Brain pericyte (primary cell): ENCODE results near the gene OR4D6.
"Not testable (repeated sequence)": the region's sequence is repeated elsewhere in the genome, so short reads cannot be mapped to it uniquely, and the experiment has no call there.

Experiments used
- DNase-seq: peaks from one replicate; pipeline ENCODE4 v3.0.0-alpha.2; 2012; ENCODE audit warnings: low read depth, low spot score

The OR4D6 gene

GRCh38 chr11:59456661-59457060 lies at the start of gene OR4D6:
Gene OR4D6 (plus strand): TSS chr11:59456961. CDS start chr11:59456961, 0 bp downstream.
- no peak for DNase-seq

- no peak for DNase-seq
Measured at GRCh38 chr11:59413646-59414045, 43.1 kb upstream of the OR4D6 start.

GRCh38 chr11:59415111-59415510 lies 41.6 kb upstream of the OR4D6 start:
- no peak for DNase-seq

- DNase-seq: no peak
Measured at GRCh38 chr11:59416613-59417012, 40.1 kb upstream of the OR4D6 start.

- DNase-seq: no peak
Measured at GRCh38 chr11:59417023-59417422, 39.7 kb upstream of the OR4D6 start.

GRCh38 chr11:59418156-59418555 lies 38.6 kb upstream of the OR4D6 start:
- no peak for DNase-seq

- DNase-seq: no peak
Measured at GRCh38 chr11:59423835-59424234, 32.9 kb upstream of the OR4D6 start.

GRCh38 chr11:59425131-59425530 lies 31.6 kb upstream of the OR4D6 start:
- no peak for DNase-seq

GRCh38 chr11:59426361-59427067 lies 30.2 kb upstream of the OR4D6 start, which contains the start of gene OR5A2:
Gene OR5A2 (minus strand): TSS chr11:59426413. CDS start chr11:59422953, 3,460 bp downstream.
- DNase-seq: no peak

- no peak for DNase-seq
Measured at GRCh38 chr11:59427068-59427382, 29.7 kb upstream of the OR4D6 start.

- no peak for DNase-seq
Measured at GRCh38 chr11:59429924-59430516, 26.7 kb upstream of the OR4D6 start.

GRCh38 chr11:59436169-59436568 lies 20.6 kb upstream of the OR4D6 start, which contains the start of gene OR5A1:
Gene OR5A1 (plus strand): TSS chr11:59436469. CDS start chr11:59443169, 6,700 bp downstream.
- no peak for DNase-seq

- no peak for DNase-seq
Measured at GRCh38 chr11:59437770-59438169, 19.0 kb upstream of the OR4D6 start.

GRCh38 chr11:59445624-59446023 lies 11.1 kb upstream of the OR4D6 start:
- not testable (repeated sequence) for DNase-seq

- no peak for DNase-seq
Measured at GRCh38 chr11:59448484-59448883, 8.3 kb upstream of the OR4D6 start.

GRCh38 chr11:59459916-59460315 lies 3.2 kb downstream of the OR4D6 start:
- DNase-seq: no peak

- no peak for DNase-seq
Measured at GRCh38 chr11:59463190-59463641, 6.5 kb downstream of the OR4D6 start.

GRCh38 chr11:59473015-59473414 lies 16.3 kb downstream of the OR4D6 start, which contains the start of gene OR4D10:
Gene OR4D10 (plus strand): TSS chr11:59473315. CDS start chr11:59477430, 4,115 bp downstream.
- no peak for DNase-seq

GRCh38 chr11:59475176-59475575 lies 18.4 kb downstream of the OR4D6 start:
- no peak for DNase-seq

GRCh38 chr11:59479906-59480305 lies 23.1 kb downstream of the OR4D6 start:
- no peak for DNase-seq

- DNase-seq: no peak
Measured at GRCh38 chr11:59480359-59480758, 23.6 kb downstream of the OR4D6 start.

GRCh38 chr11:59501931-59502330 lies 45.2 kb downstream of the OR4D6 start:
- no peak for DNase-seq

- no peak for DNase-seq
Measured at GRCh38 chr11:59503276-59503675, 46.5 kb downstream of the OR4D6 start, which contains the start of gene OR4D11. Gene OR4D11 (plus strand): TSS chr11:59503576. CDS start chr11:59503576, 0 bp downstream.
